Natural killer cell (primary cell): Measurements from ENCODE around the gene SMARCA4. TPM values are rescaled to one million over a fixed set of nuclear protein-coding genes. Genes with fewer than 3 reads are reported as not detected.
"Not testable (repeated sequence)": the region's sequence is repeated elsewhere in the genome, so short reads cannot be mapped to it uniquely, and the experiment has no call there.

ENCODE experiments used
- ATAC-seq, 3 donors: fragments of 150-1000 bp in 2 of 3; fragments of 200-7000 bp in 1 of 3; cut with Tn5 transposase; 1 replicate in 1 of 3; 2 replicates in 2 of 3; pipeline ENCODE4 v1.10.0; 2021; ENCODE audit warnings: mild to moderate bottlenecking in 2 of 3, moderate library complexity in 2 of 3
- DNase-seq, 2 donors: peaks; one replicate each; pipeline versions ENCODE4 v3.0.0 to v3.0.0-alpha.2; 2013 to 2021; ENCODE audit warnings: mixed read lengths in 1 of 2
- H3K27ac ChIP-seq: one replicate; pipeline ENCODE4 v1.5.1; 2013; ENCODE audit warnings: mild to moderate bottlenecking, low read length
- H3K27me3 ChIP-seq: one replicate; pipeline ENCODE4 v1.6.1; 2013; ENCODE audit warnings: low read length; ENCODE audit not compliant: control insufficient read depth, insufficient read depth
- H3K36me3 ChIP-seq: one replicate; pipeline ENCODE4 v1.6.1; 2013; ENCODE audit warnings: low read length; ENCODE audit not compliant: control insufficient read depth, insufficient read depth
- H3K4me1 ChIP-seq: one replicate; pipeline ENCODE4 v1.6.1; 2013; ENCODE audit warnings: low read length; ENCODE audit not compliant: control insufficient read depth, insufficient read depth
- H3K4me3 ChIP-seq: one replicate; pipeline ENCODE4 v1.5.1; 2013; ENCODE audit warnings: low read length
- H3K9me3 ChIP-seq: one replicate; pipeline ENCODE4 v1.6.1; 2013; ENCODE audit warnings: low read length; ENCODE audit not compliant: control insufficient read depth, insufficient read depth
- H3K27ac Mint-ChIP-seq, 2 donors: one replicate each; pipeline ENCODE4 v1.8.0; 2022; ENCODE audit warnings: mild to moderate bottlenecking in 2 of 2, mixed read lengths in 2 of 2, moderate library complexity in 1 of 2
- H3K27me3 Mint-ChIP-seq, 2 donors: one replicate each; pipeline ENCODE4 v1.8.0; 2022; ENCODE audit warnings: low read depth in 2 of 2, mixed read lengths in 2 of 2
- H3K36me3 Mint-ChIP-seq: one replicate; pipeline ENCODE4 v1.8.0; 2022; ENCODE audit warnings: mixed read lengths
- H3K4me1 Mint-ChIP-seq, 2 donors: one replicate each; pipeline ENCODE4 v1.8.0; 2022; ENCODE audit warnings: mixed read lengths in 2 of 2
- H3K4me3 Mint-ChIP-seq: one replicate; pipeline ENCODE4 v1.8.0; 2022; ENCODE audit warnings: mild to moderate bottlenecking, moderate library complexity, mixed read lengths
- H3K9me3 Mint-ChIP-seq, 2 donors: one replicate each; pipeline ENCODE4 v1.8.0; 2022; ENCODE audit warnings: mixed read lengths in 2 of 2
- CTCF ChIP-seq: fragments of 200-600 bp; IDR thresholded peaks from one replicate; pipeline ENCODE4 v1.8.0; 2022; ENCODE audit warnings: antibody characterized with exemption
- WGBS: methylation state at CpG from one replicate; pipeline ENCODE4 v1.1.7; 2013; ENCODE audit warnings: missing lambda C conversion rate; ENCODE audit not compliant: insufficient coverage; 5-methylcytosine and 5-hydroxymethylcytosine counted together
- intact Hi-C: fragments of 100-400 bp; cut with micrococcal nuclease; formaldehyde crosslinking; loops from one replicate; pipeline ENCODE4 v1.14.2; 2022
- total RNA-seq, 4 donors: library from RNA; stranded (reverse); fragments of 120-200 nt in 1 of 4; gene quantifications; one replicate each; pipeline versions ENCODE4 v1.2.3 to v1.2.4, GENCODE V29; 2013 to 2022

The SMARCA4 gene
- total RNA-seq, 3 donors from 2014 or later (not counting 1 experiment from before 2014, with no cell fraction given) = 85.4 to 96.1 (median 93.6) TPM

- TF ChIP-seq CTCF = no peak
- Mint-ChIP-seq H3K4me3 (no peak overlapping the region), H3K4me1 (peaks cover 5 to 11% of the 10 kb centered on the region in 2 donors), H3K27ac (no peak overlapping the region), H3K9me3 (no peaks in the 10 kb centered on the region), H3K36me3 (no peaks in the 10 kb centered on the region), H3K27me3 (peaks cover 0 to 2% of the 10 kb centered on the region in 2 donors)
- no peaks in the 10 kb centered on the region for H3K27me3 ChIP-seq
- no peaks in the 10 kb centered on the region for H3K9me3 ChIP-seq
- H3K36me3 ChIP-seq = peaks cover 2% of the 10 kb centered on the region
- intact Hi-C loops = no loop called here
- H3K4me3 ChIP-seq = no peak overlapping the region
- H3K4me1 ChIP-seq = peaks cover 5% of the 10 kb centered on the region
- H3K27ac ChIP-seq = no peak overlapping the region
- ATAC-seq = no peak
- no peak for DNase-seq
- WGBS = 79% methylated on average over 9 of the region's 9 CpGs
These were observed 108.7 kb downstream of the SMARCA4 start for GRCh38 chr19:11069561-11069960.

- H3K4me3 Mint-ChIP-seq = no peak overlapping the region
- H3K27ac ChIP-seq = no peak overlapping the region
- no peak for TF ChIP-seq CTCF
- H3K9me3 Mint-ChIP-seq = no peaks in the 10 kb centered on the region
- intact Hi-C loops = no loop called here
- H3K36me3 Mint-ChIP-seq = no peaks in the 10 kb centered on the region
- H3K36me3 ChIP-seq = peaks cover 2% of the 10 kb centered on the region
- no peak overlapping the region for H3K27ac Mint-ChIP-seq
- 97% methylated on average over 4 of the region's 4 CpGs for WGBS
- ATAC-seq (no peak), DNase-seq (no peak)
- H3K27me3 ChIP-seq = no peaks in the 10 kb centered on the region
- peaks cover 5 to 13% of the 10 kb centered on the region in 2 donors for H3K4me1 Mint-ChIP-seq
- no peak overlapping the region for H3K4me3 ChIP-seq
- H3K27me3 Mint-ChIP-seq = peaks cover 0 to 3% of the 10 kb centered on the region in 2 donors
- H3K9me3 ChIP-seq = no peaks in the 10 kb centered on the region
- H3K4me1 ChIP-seq = peaks cover 6% of the 10 kb centered on the region
These were observed 109.3 kb downstream of the SMARCA4 start for GRCh38 chr19:11070123-11070522.

GRCh38 chr19:11073568-11073967 is 112.7 kb downstream of the SMARCA4 start:
- TF ChIP-seq CTCF = no peak
- Mint-ChIP-seq H3K36me3 (no peaks in the 10 kb centered on the region), H3K27ac (no peak overlapping the region), H3K9me3 (no peaks in the 10 kb centered on the region), H3K4me3 (no peak overlapping the region), H3K4me1 (peaks cover 5 to 13% of the 10 kb centered on the region in 2 donors), H3K27me3 (peaks cover 0 to 3% of the 10 kb centered on the region in 2 donors)
- DNase-seq (no peak), ATAC-seq (no peak)
- Histone ChIP-seq H3K36me3 (no peaks in the 10 kb centered on the region), H3K27me3 (no peaks in the 10 kb centered on the region), H3K9me3 (no peaks in the 10 kb centered on the region), H3K4me1 (peaks cover 6% of the 10 kb centered on the region), H3K4me3 (no peak overlapping the region), H3K27ac (no peak overlapping the region)
- 92% methylated on average over 9 of the region's 9 CpGs for WGBS
- intact Hi-C loops = no loop called here

GRCh38 chr19:11076792-11077191 is 116.0 kb downstream of the SMARCA4 start:
- H3K9me3 ChIP-seq = not testable (repeated sequence)

More at GRCh38 chr19:11076792-11077191, 116.0 kb downstream of the SMARCA4 start:
- H3K27me3 Mint-ChIP-seq, H3K27ac ChIP-seq, H3K36me3 Mint-ChIP-seq, H3K4me1 ChIP-seq, H3K27ac Mint-ChIP-seq, H3K4me3 Mint-ChIP-seq, H3K9me3 Mint-ChIP-seq, H3K4me1 Mint-ChIP-seq, DNase-seq, H3K4me3 ChIP-seq, intact Hi-C loops, H3K36me3 ChIP-seq, H3K27me3 ChIP-seq, ATAC-seq: not testable (repeated sequence)
- 94% methylated on average over 7 of the region's 9 CpGs for WGBS
